Measurements from ENCODE around the gene NKD1.

Gene NKD1

DNA sequence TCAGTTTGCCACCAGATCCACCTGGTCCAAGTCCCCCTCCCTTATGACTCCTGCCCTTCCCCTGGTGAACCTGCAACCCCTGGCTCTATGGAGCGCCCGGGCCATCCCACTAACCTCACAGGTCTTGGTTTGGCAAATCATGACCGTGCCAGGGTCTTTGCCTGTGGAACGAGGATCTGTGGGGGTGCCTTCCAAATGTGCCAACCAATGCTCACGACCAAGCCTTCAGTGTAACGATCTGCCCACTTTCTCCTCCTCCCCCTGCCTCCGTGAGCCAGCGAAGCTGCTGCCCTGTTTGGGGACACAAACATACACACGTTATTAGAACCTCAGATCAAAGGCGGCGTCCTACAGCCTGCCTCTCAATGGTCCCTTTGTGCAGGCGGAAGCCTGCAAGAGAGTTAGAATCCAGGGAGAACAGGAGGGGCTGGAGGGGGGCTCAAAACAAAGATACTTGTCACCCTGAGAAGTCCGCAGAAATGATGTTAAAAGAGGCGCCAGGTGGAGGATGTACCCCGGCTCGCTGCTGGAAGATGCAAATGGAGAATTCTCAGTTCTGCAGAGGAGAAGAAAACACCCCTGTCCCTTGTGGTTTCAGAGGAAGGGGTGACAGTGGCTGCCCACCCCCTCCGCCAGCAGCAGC, 9.0 kb upstream of the NKD1 start:
- DNase-seq, result no peak

DNA sequence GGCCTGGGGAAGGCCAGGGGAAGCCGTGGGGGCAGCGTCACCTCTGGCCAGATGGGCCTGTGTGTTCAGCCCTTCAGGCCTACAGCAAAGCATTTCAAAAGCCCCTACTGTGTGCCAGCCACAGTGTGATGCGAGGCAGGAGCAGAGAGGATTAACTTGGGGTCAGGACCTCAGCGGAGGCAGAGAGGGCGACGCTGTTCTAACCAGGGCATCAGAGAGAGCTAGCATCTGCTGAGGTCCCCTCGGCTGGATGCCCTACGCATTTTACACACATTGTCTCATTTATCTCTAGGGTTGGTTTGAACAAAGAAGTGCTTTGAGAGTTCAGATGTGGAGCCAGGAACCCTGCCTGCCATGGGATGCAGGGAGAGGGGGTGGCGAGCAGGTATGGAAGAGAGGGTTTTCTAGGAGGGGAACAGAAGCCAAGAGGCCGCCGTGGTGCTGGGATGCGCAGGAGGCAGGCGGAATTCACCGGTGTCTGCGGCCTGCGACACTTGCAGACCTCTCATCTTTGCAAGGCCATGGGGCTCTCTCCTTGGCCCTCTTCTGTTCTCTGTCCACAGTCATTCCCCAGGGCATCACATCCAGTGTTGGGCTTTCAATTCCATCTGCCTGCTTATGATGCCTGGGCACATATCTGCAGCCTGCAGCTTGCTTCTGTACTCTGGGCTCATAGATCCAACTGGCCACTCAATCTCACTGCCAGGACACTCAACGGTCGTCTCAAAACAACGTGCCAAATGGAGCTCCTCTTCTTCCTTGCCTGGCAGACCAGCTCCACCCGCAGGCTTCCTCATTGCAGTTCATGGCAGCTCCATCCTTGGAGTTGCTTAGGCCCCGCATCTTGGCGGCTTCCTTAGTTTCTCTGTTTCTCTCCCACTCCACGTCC, 8.1 kb upstream of the NKD1 start:
- no peak for DNase-seq

GRCh38 chr16:50540711-50541007, 7.5 kb upstream of the NKD1 start:
- DNase-seq, result no peak

GRCh38 chr16:50542703-50543102, 5.5 kb upstream of the NKD1 start:
- DNase-seq, result no peak

DNA sequence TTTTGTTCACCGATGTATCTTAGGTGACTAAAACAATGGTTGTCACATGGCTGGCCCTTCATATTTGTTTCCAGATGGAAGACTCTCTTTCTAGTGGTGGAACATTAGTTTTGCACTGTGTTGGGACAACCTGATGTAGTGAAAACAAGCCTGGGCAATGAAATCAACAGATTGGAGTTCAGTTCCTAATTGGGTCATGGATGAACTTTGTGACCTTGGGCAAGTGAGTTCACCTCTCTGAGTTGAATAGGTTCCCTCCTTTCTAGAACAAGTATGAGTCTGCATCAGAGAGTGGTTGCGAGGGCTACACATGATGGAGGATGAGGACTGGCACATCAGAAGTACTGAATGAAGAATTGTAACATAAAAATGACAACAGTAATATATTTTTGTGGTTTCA, 2.1 kb upstream of the NKD1 start:
- no peak for DNase-seq

DNA sequence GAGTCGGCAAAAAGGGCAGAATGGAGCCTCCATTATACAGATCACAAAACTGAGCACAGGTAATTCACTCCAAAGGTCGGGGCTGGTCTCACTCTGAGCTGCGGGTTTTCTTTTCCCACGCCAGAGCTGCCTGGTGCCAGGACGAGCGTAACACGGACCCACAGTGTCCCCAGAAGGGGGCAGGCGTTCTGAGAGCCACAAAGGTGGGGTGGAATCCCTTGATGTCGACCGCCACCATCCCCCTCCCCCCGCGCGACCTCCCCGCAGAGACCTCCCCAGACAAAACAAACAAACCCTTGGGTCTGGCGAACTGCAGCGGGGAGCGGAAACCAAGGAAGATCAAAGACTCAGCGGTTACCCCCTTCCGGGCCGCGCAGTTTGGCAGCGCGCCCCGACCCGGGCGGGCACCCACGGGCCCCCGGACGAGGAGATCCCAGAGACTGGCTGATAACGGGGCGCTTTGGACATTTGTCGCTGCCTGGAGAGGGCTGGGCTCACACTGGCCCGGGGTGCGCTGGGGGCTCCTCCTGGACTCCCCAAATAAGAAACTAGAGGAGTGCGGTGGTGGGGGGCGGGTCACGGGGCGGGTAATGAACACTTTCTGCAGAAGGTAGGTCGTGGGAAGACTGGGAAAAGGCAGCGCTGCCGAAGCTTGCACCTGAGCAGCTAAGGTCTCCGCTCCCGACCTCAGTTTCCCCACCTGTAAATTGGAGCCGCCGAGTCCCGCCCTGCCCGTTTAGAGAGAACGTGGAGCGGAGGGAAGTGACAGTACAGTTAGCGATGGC, 664 bp upstream of the NKD1 start:
- peak in 1 of 2 experiments; percentile 19 for DNase-seq

DNA sequence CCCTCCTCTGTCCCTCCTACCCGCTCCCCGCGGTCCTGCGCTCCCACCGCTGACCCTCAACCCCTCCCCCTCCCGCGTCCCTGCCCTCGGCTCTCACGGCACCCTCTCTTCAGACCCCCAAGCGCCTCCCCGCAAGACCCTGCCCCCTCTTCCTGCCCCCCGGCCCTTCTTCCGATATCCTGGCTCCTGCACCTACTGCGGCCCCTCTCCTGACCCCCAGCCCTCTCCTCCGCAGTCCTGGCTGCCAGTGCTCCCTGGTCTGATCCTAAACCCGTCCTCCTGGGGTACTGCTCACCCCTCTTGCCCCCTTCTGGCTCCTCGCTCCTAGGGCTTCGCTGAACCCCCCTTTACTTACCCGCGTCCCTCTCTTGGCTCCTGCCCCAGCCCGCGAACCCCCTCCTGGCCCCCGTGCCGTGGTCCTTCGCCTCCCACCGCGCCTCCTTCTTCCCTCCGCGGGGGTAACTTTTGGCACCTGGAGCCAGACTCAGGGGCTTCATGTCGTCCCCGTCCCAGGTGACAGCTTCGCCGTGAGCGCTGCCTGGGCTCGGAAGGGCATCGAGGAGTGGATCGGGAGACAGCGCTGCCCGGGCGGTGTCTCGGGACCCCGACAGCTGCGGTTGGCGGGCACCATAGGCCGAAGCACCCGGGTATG, 839 bp downstream of the NKD1 start:
- no peak for DNase-seq

- no peak for DNase-seq
Measured at GRCh38 chr16:50549561-50549915, 1.3 kb downstream of the NKD1 start.

DNA sequence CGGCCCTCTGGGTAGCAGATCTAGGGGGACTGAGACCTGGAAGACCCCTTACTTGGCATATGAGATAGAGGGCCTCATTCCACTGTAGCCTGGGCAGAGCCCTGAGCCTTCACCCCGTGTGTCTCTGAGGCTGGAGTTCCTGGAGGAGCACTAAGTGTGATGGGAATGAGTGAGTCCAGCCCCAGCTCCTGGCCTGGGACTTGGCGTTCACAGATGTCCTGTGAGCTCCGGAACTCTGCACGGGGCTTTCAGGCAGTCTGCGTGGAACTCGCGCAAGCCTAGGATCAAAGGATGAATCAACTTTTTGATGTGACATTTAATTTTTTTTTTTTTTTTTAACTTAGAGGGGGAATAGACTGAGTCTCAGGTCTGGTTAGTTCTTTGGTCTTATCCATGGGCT, 1.8 kb downstream of the NKD1 start:
- DNase-seq, result no peak

DNA sequence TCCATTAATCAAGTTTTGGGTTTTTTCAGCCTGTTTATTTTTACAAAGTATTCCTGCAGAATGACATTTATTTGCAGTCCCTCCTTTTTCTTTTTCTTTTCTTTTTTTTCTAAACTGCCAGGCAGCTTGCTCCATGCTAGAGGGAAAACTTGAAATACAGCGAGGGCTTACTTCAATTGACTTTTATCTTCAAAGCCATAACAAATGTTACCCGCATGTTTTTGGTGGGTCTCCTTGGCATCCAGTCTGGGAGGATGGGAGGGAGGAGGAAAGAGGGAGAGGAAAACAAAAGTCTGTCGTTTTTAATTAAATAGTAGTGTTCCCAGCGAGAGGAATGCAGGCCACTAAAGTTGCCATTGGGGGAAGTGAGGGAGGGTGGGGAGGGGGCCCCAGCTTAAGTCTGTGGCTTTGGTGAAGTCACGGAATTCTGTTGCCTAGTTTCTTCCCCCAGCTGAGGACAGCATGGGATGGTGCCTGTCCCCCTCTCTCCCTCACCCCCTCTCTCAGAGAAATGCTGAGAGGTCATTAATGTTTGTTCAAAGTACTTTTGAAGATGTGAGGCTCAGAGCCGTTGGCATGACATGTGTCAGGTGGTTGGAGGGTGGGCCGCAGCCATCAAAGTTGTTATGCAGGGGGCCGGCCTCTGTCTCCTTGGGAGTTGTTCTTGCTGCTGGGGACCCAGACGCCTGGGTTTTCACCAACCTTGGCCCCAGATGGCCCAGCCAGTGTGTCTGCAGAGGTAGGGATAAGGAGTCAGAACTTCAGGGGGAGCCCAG, 2.9 kb downstream of the NKD1 start:
- no peak for DNase-seq

DNA sequence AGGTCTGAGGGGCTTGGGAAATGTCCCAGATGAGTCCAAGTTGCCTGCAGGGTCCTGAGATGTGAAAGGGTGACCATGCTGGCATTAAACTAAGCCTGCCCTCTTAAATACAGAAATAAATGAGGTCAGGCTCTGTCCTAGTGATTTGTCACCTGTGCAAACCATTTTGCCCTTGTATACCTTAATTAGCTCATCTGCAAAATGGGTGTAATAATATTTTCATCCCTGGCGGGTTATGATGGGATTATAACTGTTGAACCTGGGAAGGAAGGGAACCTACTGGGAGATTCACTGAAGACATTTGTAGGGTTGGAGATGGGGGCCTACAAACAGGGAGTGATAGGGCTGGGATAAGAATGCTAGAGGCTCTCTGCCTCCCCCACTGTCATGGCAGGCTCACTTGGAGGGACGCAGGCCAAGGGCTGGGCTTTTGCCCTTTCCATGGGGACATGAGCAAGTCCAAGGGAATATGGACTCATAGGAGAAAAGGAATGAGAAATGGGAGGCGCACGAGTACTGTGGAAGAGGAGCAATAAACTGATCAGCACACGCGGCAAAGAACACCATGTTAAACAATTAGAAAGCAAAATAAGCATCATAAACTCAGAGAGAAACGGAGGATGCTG, 4.4 kb downstream of the NKD1 start:
- DNase-seq, result no peak

- no peak for DNase-seq
Measured at GRCh38 chr16:50553182-50553710, 5.0 kb downstream of the NKD1 start.

- DNase-seq, result no peak
Measured at GRCh38 chr16:50553731-50554360, 5.7 kb downstream of the NKD1 start.

DNA sequence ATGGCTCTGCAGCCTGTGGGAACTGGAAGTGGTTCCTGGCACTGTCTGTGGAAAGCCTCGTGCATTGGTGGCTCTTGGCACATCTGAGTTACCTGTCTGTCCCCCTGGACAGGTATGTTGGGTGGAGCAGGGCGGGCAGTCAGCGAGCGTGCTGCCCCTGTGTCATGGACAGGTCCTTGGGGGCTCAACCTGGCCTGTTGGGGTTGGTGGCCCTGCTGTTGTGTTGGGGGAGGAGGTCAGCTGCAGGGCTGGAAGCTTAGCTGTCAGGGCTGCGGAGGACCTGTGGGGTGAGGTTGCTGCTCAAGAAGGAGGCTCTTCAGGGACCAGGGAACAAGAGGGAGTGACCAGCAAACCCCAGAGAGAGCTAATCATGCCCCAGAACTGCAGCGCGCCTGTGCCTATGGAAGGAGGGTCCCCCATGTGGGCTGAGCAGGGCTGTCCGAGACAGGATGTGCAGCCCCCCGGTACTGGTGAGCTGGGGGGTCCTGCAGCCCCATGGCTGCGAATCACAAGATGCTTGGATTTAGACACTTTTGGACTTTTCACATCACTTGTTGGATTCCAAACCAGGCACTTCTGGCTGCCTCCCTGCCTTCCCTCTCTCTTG, 7.2 kb downstream of the NKD1 start:
- no peak for DNase-seq

GRCh38 chr16:50555952-50556673, 7.9 kb downstream of the NKD1 start:
- DNase-seq, result no peak

- DNase-seq, result no peak
Measured at GRCh38 chr16:50557046-50557445, 8.8 kb downstream of the NKD1 start.

- DNase-seq, result no peak
Measured at GRCh38 chr16:50558913-50559312, 10.7 kb downstream of the NKD1 start.

- DNase-seq, result no peak
Measured at GRCh38 chr16:50559342-50559741, 11.1 kb downstream of the NKD1 start.

- DNase-seq, result no peak
Measured at GRCh38 chr16:50559804-50560514, 11.8 kb downstream of the NKD1 start.

Measured in SW 1271 (cell line).